ENCODE data around the gene RAB42.
"Not testable (repeated sequence)": the region's sequence is repeated elsewhere in the genome, so short reads cannot be mapped to it uniquely, and the experiment has no call there.

RAB42 gene

DNA sequence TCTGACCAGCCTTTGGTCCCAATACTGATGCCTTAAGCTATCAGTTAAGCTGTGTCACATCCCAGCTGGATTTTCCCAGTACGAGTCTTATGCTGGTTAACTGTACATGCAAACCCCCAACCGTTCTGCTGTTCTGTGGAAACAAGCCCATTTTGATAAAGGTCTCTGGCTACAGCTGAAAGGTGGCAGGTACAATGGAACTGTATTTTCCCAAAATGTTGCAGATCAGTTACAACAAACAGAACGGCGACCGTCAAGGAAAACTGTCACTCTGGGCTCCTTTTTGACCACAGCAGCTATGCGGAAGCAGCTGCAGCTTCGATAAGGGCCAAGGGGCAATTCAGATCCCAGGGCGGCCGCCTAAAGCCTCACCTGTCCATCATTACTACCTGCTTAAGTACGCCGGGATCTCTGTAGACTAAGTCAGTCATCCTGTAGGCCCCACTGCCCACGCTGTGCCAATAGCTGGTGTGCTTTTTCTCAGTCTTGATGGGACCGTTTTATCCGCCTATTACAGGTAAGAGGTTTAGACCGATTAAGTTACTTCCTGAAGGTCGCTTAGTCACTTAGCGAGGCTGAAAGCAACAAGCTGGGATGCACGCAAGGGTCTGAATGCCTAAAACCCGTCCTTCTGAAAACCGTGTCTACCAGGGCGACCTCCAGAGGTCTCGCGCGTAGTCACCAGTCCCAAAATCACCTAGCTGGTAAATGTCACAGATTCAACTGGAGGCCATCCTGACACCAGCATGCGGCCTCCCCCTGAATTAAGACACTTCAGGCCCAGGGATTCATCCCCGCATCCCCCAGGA lies 11.1 kb upstream of the RAB42 start:
- H3K4me2 ChIP-seq (ENCODE audit: low read length): peak overlapping the region; percentile 97
- H2AFZ ChIP-seq (ENCODE audit: low read depth, low read length): no peak overlapping the region
- peaks cover 37% of the 10 kb centered on the region for H3K79me2 ChIP-seq (ENCODE audit: low read length)
- H3K4me1 ChIP-seq (ENCODE audit: low read length): peaks cover 24% of the 10 kb centered on the region
- peak overlapping the region; percentile 76 for H3K27ac ChIP-seq (ENCODE audit: low read length)
- H3K27me3 ChIP-seq (ENCODE audit: low read depth, low read length): no peaks in the 10 kb centered on the region
- H3K4me3 ChIP-seq (ENCODE audit: low read length): peak overlapping the region; percentile 91
- H4K20me1 ChIP-seq (ENCODE audit: insufficient read depth, low read length): peaks cover 28% of the 10 kb centered on the region
- no peaks in the 10 kb centered on the region for H3K9me3 ChIP-seq (ENCODE audit: insufficient read depth, low read length)
- TF ChIP-seq, protein P1, sequence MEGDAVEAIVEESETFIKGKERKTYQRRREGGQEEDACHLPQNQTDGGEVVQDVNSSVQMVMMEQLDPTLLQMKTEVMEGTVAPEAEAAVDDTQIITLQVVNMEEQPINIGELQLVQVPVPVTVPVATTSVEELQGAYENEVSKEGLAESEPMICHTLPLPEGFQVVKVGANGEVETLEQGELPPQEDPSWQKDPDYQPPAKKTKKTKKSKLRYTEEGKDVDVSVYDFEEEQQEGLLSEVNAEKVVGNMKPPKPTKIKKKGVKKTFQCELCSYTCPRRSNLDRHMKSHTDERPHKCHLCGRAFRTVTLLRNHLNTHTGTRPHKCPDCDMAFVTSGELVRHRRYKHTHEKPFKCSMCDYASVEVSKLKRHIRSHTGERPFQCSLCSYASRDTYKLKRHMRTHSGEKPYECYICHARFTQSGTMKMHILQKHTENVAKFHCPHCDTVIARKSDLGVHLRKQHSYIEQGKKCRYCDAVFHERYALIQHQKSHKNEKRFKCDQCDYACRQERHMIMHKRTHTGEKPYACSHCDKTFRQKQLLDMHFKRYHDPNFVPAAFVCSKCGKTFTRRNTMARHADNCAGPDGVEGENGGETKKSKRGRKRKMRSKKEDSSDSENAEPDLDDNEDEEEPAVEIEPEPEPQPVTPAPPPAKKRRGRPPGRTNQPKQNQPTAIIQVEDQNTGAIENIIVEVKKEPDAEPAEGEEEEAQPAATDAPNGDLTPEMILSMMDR (IDR thresholded peaks at IDR 0.05; ENCODE audit: low read depth, low read length): peak; percentile 38
- no peak for TF ChIP-seq EZH2phosphoT487 (IDR thresholded peaks at IDR 0.05; ENCODE audit: low read depth)
- H3K36me3 ChIP-seq (replicated peaks; ENCODE audit: low read depth, low read length): peaks cover 36% of the 10 kb centered on the region
- peak overlapping the region; percentile 95 for H3K9ac ChIP-seq (ENCODE audit: low read length)

GRCh38 chr1:28581531-28582247 lies 10.4 kb upstream of the RAB42 start:
- H3K4me1 ChIP-seq (ENCODE audit: low read length): peaks cover 30% of the 10 kb centered on the region

GRCh38 chr1:28582248-28582615 lies 9.8 kb upstream of the RAB42 start:
- H4K20me1 ChIP-seq (ENCODE audit: insufficient read depth, low read length): peaks cover 28% of the 10 kb centered on the region
- H3K9me3 ChIP-seq (ENCODE audit: insufficient read depth, low read length): no peaks in the 10 kb centered on the region
- peaks cover 37% of the 10 kb centered on the region for H3K79me2 ChIP-seq (ENCODE audit: low read length)
- peaks cover 36% of the 10 kb centered on the region for H3K36me3 ChIP-seq (replicated peaks; ENCODE audit: low read depth, low read length)
- peak overlapping the region; percentile 79 for H3K9ac ChIP-seq (ENCODE audit: low read length)
- no peaks in the 10 kb centered on the region for H3K27me3 ChIP-seq (ENCODE audit: low read depth, low read length)
- TF ChIP-seq, protein P1 (IDR thresholded peaks at IDR 0.05; ENCODE audit: low read depth, low read length): no peak
- no peak for TF ChIP-seq EZH2phosphoT487 (IDR thresholded peaks at IDR 0.05; ENCODE audit: low read depth)
- H3K4me3 ChIP-seq (ENCODE audit: low read length): peak overlapping the region; percentile 91
- 0 out of 2 replicates have a peak overlapping the region, but pooled peaks have one; percentile 37 for H2AFZ ChIP-seq (ENCODE audit: low read depth, low read length)
- H3K4me1 ChIP-seq (ENCODE audit: low read length): peaks cover 36% of the 10 kb centered on the region
- H3K27ac ChIP-seq (ENCODE audit: low read length): peak overlapping the region; percentile 73
- peak overlapping the region; percentile 83 for H3K4me2 ChIP-seq (ENCODE audit: low read length)

More at GRCh38 chr1:28581531-28582247, 10.4 kb upstream of the RAB42 start:
- peak overlapping the region; percentile 97 for H3K4me2 ChIP-seq (ENCODE audit: low read length)
- peak overlapping the region; percentile 91 for H3K4me3 ChIP-seq (ENCODE audit: low read length)
- no peaks in the 10 kb centered on the region for H3K9me3 ChIP-seq (ENCODE audit: insufficient read depth, low read length)
- peak overlapping the region; percentile 95 for H3K9ac ChIP-seq (ENCODE audit: low read length)
- H3K27me3 ChIP-seq (ENCODE audit: low read depth, low read length): no peaks in the 10 kb centered on the region
- TF ChIP-seq EZH2phosphoT487 (IDR thresholded peaks at IDR 0.05; ENCODE audit: low read depth): no peak
- TF ChIP-seq, protein P1 (IDR thresholded peaks at IDR 0.05; ENCODE audit: low read depth, low read length): no peak
- peaks cover 37% of the 10 kb centered on the region for H3K79me2 ChIP-seq (ENCODE audit: low read length)
- H4K20me1 ChIP-seq (ENCODE audit: insufficient read depth, low read length): peaks cover 28% of the 10 kb centered on the region
- peak overlapping the region; percentile 76 for H3K27ac ChIP-seq (ENCODE audit: low read length)
- 0 out of 2 replicates have a peak overlapping the region, but pooled peaks have one; percentile 37 for H2AFZ ChIP-seq (ENCODE audit: low read depth, low read length)
- H3K36me3 ChIP-seq (replicated peaks; ENCODE audit: low read depth, low read length): peaks cover 36% of the 10 kb centered on the region

GRCh38 chr1:28586585-28587391 lies 5.3 kb upstream of the RAB42 start:
- H2AFZ ChIP-seq (ENCODE audit: low read depth, low read length); H3K27me3 ChIP-seq (ENCODE audit: low read depth, low read length); H3K79me2 ChIP-seq (ENCODE audit: low read length); H3K4me3 ChIP-seq (ENCODE audit: low read length); H4K20me1 ChIP-seq (ENCODE audit: insufficient read depth, low read length); H3K9me3 ChIP-seq (ENCODE audit: insufficient read depth, low read length); H3K36me3 ChIP-seq (replicated peaks; ENCODE audit: low read depth, low read length): not testable (repeated sequence)
- Histone ChIP-seq H3K9ac (ENCODE audit: low read length) (peak overlapping the region; percentile 34; the same call in 1 of the 2 replicates), H3K4me1 (ENCODE audit: low read length) (peaks cover 41% of the 10 kb centered on the region), H3K4me2 (ENCODE audit: low read length) (peak overlapping the region; percentile 57), H3K27ac (ENCODE audit: low read length) (peak overlapping the region; percentile 84)
